HG02588 (cell line): ENCODE measurements around the gene CTIF.

Experiments used
- ATAC-seq: cut with Tn5 transposase; IDR thresholded peaks from one replicate; pipeline ENCODE4 v1.9.1; 2021; ENCODE audit warnings: mild to moderate bottlenecking, moderate library complexity; ENCODE audit not compliant: unreplicated experiment

CTIF gene

GRCh38 chr18:48872234-48873145 is 333.7 kb downstream of the CTIF start:
- no peak for ATAC-seq

- no peak for ATAC-seq
Measured at GRCh38 chr18:48874233-48874632, 335.4 kb downstream of the CTIF start.

- no peak for ATAC-seq
Measured at GRCh38 chr18:48874701-48875162, 335.9 kb downstream of the CTIF start.

GRCh38 chr18:48875314-48875941 is 336.6 kb downstream of the CTIF start:
- ATAC-seq, result no peak

GRCh38 chr18:48875942-48876511 is 337.2 kb downstream of the CTIF start:
- no peak for ATAC-seq

GRCh38 chr18:48876590-48876989 is 337.8 kb downstream of the CTIF start:
- no peak for ATAC-seq

GRCh38 chr18:48877941-48878340 is 339.1 kb downstream of the CTIF start:
- ATAC-seq, result no peak

- no peak for ATAC-seq
Measured at GRCh38 chr18:48878471-48878870, 339.6 kb downstream of the CTIF start.

- no peak for ATAC-seq
Measured at GRCh38 chr18:48879008-48879431, 340.2 kb downstream of the CTIF start.

GRCh38 chr18:48880931-48881330 is 342.1 kb downstream of the CTIF start:
- no peak for ATAC-seq

GRCh38 chr18:48882379-48882778 is 343.5 kb downstream of the CTIF start:
- no peak for ATAC-seq

- no peak for ATAC-seq
Measured at GRCh38 chr18:48884306-48884705, 345.5 kb downstream of the CTIF start.

- ATAC-seq, result no peak
Measured at GRCh38 chr18:48884771-48885170, 345.9 kb downstream of the CTIF start.

- ATAC-seq, result no peak
Measured at GRCh38 chr18:48885266-48885923, 346.6 kb downstream of the CTIF start.

- ATAC-seq, result no peak
Measured at GRCh38 chr18:48885924-48886400, 347.1 kb downstream of the CTIF start.

GRCh38 chr18:48886520-48887293 is 347.9 kb downstream of the CTIF start:
- ATAC-seq, result no peak

- no peak for ATAC-seq
Measured at GRCh38 chr18:48887294-48887904, 348.6 kb downstream of the CTIF start.

- ATAC-seq, result no peak
Measured at GRCh38 chr18:48887905-48888772, 349.3 kb downstream of the CTIF start.

GRCh38 chr18:48888773-48889080 is 349.9 kb downstream of the CTIF start:
- no peak for ATAC-seq
